Activated CD4-positive, alpha-beta memory T cell treated with anti-CD3 and anti-CD28 coated beads for 36 hours (primary cell): ENCODE data around the gene WDR46. TPM values are rescaled to one million over a fixed set of nuclear protein-coding genes. Genes with fewer than 3 reads are reported as not detected.
A peak's percentile ranks its signal among the peaks of the same experiment; 100 is the strongest.

Experiments
- CTCF ChIA-PET: fragments of 350-600 bp; sonication (Branson Sonifier 250); formaldehyde crosslinking; loops from one replicate; lab custom pipeline; 2021; ENCODE audit warnings: antibody characterized with exemption, inconsistent platforms; lab: Charles Lee
- POLR2A ChIA-PET: fragments of 350-600 bp; sonication (Branson Sonifier 250); formaldehyde crosslinking; loops from one replicate; lab custom pipeline; 2021; ENCODE audit warnings: antibody characterized with exemption; lab: Charles Lee
- DNase-seq: peaks from one replicate; pipeline ENCODE4 v3.0.0-alpha.2; 2020
- H3K27ac Mint-ChIP-seq: one replicate; pipeline ENCODE4 v1.8.0; 2021; ENCODE audit warnings: mixed read lengths
- H3K27me3 Mint-ChIP-seq: one replicate; pipeline ENCODE4 v1.8.0; 2021; ENCODE audit warnings: mixed read lengths
- H3K36me3 Mint-ChIP-seq: one replicate; pipeline ENCODE4 v1.8.0; 2021; ENCODE audit warnings: mixed read lengths
- H3K4me1 Mint-ChIP-seq: one replicate; pipeline ENCODE4 v1.8.0; 2021; ENCODE audit warnings: low read depth, mixed read lengths
- H3K4me3 Mint-ChIP-seq: one replicate; pipeline ENCODE4 v1.8.0; 2021; ENCODE audit warnings: mild to moderate bottlenecking, mixed read lengths
- H3K9me3 Mint-ChIP-seq: one replicate; pipeline ENCODE4 v1.8.0; 2021; ENCODE audit warnings: mixed read lengths
- intact Hi-C: fragments of 100-400 bp; cut with micrococcal nuclease; formaldehyde crosslinking; loops from one replicate; pipeline ENCODE4 v1.15.1; 2023
- total RNA-seq, 2 experiments: library from RNA; stranded (reverse); gene quantifications; one replicate each; pipeline ENCODE4 v1.2.3, GENCODE V29; 2021

The WDR46 gene
- total RNA-seq = 10 to 100 TPM; 59.4 to 60.7 TPM

GRCh38 chr6:33288921-33289783, at the start of gene WDR46, which contains the start of gene PFDN6:
Gene WDR46 (minus strand): TSS chr6:33289239. CDS start chr6:33289170, 69 bp downstream.
Gene PFDN6 (plus strand): TSS chr6:33289601. CDS start chr6:33289857, 256 bp downstream.
- intact Hi-C loops = loop anchor here (1.0 kb wide), 5 partner anchors 10 to 40 kb away; partner anchors contain the start of genes B3GALT4 and VPS52
- H3K4me3 Mint-ChIP-seq = peak within 1 kb of the TSS; percentile 98
- DNase-seq = peak; percentile 89
- H3K4me1 Mint-ChIP-seq = peaks cover 41% of the 10 kb centered on the region
- no peaks in the 10 kb centered on the region for H3K9me3 Mint-ChIP-seq
- no peaks in the 10 kb centered on the region for H3K27me3 Mint-ChIP-seq
- ChIA-PET POLR2A (interaction anchor here (0.7 to 3.7 kb wide), 7 partner anchors 9 to 317 kb away, joined by 3 to 40 read pairs (median 12); partner anchors contain the start of genes B3GALT4, RGL2, RPS18 and TAPBP), CTCF (interaction anchor here (1.3 to 4.9 kb wide), 5 partner anchors 10 to 102 kb away, joined by 4 to 37 read pairs (median 6); partner anchors contain the start of genes B3GALT4, RGL2, RPS18 and VPS52)
- peaks cover 27% of the 10 kb centered on the region for H3K36me3 Mint-ChIP-seq
- peak within 1 kb of the TSS; percentile 80 for H3K27ac Mint-ChIP-seq

- Mint-ChIP-seq H3K4me3 (no peak overlapping the region), H3K4me1 (peaks cover 6% of the 10 kb centered on the region), H3K27ac (no peak overlapping the region), H3K36me3 (no peaks in the 10 kb centered on the region), H3K9me3 (no peaks in the 10 kb centered on the region), H3K27me3 (no peaks in the 10 kb centered on the region)
- ChIA-PET POLR2A (no interaction called here), CTCF (interaction anchor here (0.8 to 2.0 kb wide), 2 partner anchors 9 to 1141 kb away, joined by 3 to 8 read pairs; no protein-coding TSS in a partner anchor)
- no peak for DNase-seq
- intact Hi-C loops = no loop called here
Observed at GRCh38 chr6:33336495-33336894, 47.5 kb upstream of the WDR46 start.

- no peak for DNase-seq
- POLR2A ChIA-PET = no interaction called here
- intact Hi-C loops = no loop called here
- H3K36me3 Mint-ChIP-seq = no peaks in the 10 kb centered on the region
- no peak overlapping the region for H3K27ac Mint-ChIP-seq
- H3K4me3 Mint-ChIP-seq = no peak overlapping the region
- peaks cover 6% of the 10 kb centered on the region for H3K4me1 Mint-ChIP-seq
- no peaks in the 10 kb centered on the region for H3K9me3 Mint-ChIP-seq
- H3K27me3 Mint-ChIP-seq = no peaks in the 10 kb centered on the region
- CTCF ChIA-PET = interaction anchor here (0.8 to 2.0 kb wide), 2 partner anchors 9 to 1140 kb away, joined by 3 to 8 read pairs; no protein-coding TSS in a partner anchor
Observed at GRCh38 chr6:33335916-33336315, 46.9 kb upstream of the WDR46 start.

- H3K36me3 Mint-ChIP-seq = no peaks in the 10 kb centered on the region
- CTCF ChIA-PET = interaction anchor here (1.3 kb wide), 1 partner anchor 34 kb away, joined by 3 read pairs; no protein-coding TSS in a partner anchor
- POLR2A ChIA-PET = interaction anchor here (0.7 kb wide), 1 partner anchor 34 kb away, joined by 3 read pairs; no protein-coding TSS in a partner anchor
Observed at GRCh38 chr6:33333666-33334065, 44.6 kb upstream of the WDR46 start.

GRCh38 chr6:33330736-33331135, 41.7 kb upstream of the WDR46 start:
- Mint-ChIP-seq H3K36me3 (no peaks in the 10 kb centered on the region), H3K4me1 (peaks cover 6% of the 10 kb centered on the region), H3K4me3 (no peak overlapping the region), H3K27ac (no peak overlapping the region), H3K9me3 (no peaks in the 10 kb centered on the region), H3K27me3 (no peaks in the 10 kb centered on the region)
- ChIA-PET POLR2A (no interaction called here), CTCF (no interaction called here)
- DNase-seq = no peak
- intact Hi-C loops = no loop called here

More at GRCh38 chr6:33333666-33334065, 44.6 kb upstream of the WDR46 start:
- Mint-ChIP-seq H3K27me3 (no peaks in the 10 kb centered on the region), H3K27ac (no peak overlapping the region), H3K4me3 (no peak overlapping the region), H3K9me3 (no peaks in the 10 kb centered on the region), H3K4me1 (peaks cover 6% of the 10 kb centered on the region)
- intact Hi-C loops = no loop called here
- no peak for DNase-seq

- DNase-seq = no peak
- H3K9me3 Mint-ChIP-seq = no peaks in the 10 kb centered on the region
- intact Hi-C loops = no loop called here
- H3K4me1 Mint-ChIP-seq = peaks cover 8% of the 10 kb centered on the region
- ChIA-PET POLR2A (interaction anchor here (0.6 kb wide), 1 partner anchor 1803 kb away, joined by 3 read pairs; no protein-coding TSS in a partner anchor), CTCF (no interaction called here)
- H3K27me3 Mint-ChIP-seq = no peaks in the 10 kb centered on the region
- no peak overlapping the region for H3K27ac Mint-ChIP-seq
- H3K36me3 Mint-ChIP-seq = no peaks in the 10 kb centered on the region
- H3K4me3 Mint-ChIP-seq = no peak overlapping the region
Observed at GRCh38 chr6:33329058-33329457, 40.0 kb upstream of the WDR46 start.

- H3K27ac Mint-ChIP-seq = peak overlapping the region; percentile 98
- peak overlapping the region; percentile 89 for H3K4me3 Mint-ChIP-seq
- DNase-seq = no peak
- H3K4me1 Mint-ChIP-seq = peaks cover 41% of the 10 kb centered on the region
- H3K9me3 Mint-ChIP-seq = no peaks in the 10 kb centered on the region
- H3K36me3 Mint-ChIP-seq = peaks cover 31% of the 10 kb centered on the region
- intact Hi-C loops = no loop called here
- ChIA-PET POLR2A (interaction anchor here (0.9 to 1.1 kb wide), 4 partner anchors 18 to 246 kb away, joined by 3 to 5 read pairs (median 4); partner anchors contain the start of genes RGL2 and ZBTB9), CTCF (interaction anchor here (1.1 kb wide), 1 partner anchor 101 kb away, joined by 3 read pairs; no protein-coding TSS in a partner anchor)
- no peaks in the 10 kb centered on the region for H3K27me3 Mint-ChIP-seq
Observed at GRCh38 chr6:33324125-33324524, 35.1 kb upstream of the WDR46 start.

GRCh38 chr6:33323623-33323948, 34.5 kb upstream of the WDR46 start:
- no peaks in the 10 kb centered on the region for H3K9me3 Mint-ChIP-seq

GRCh38 chr6:33321227-33321626, 32.2 kb upstream of the WDR46 start:
- Mint-ChIP-seq H3K4me1 (peaks cover 65% of the 10 kb centered on the region), H3K9me3 (no peaks in the 10 kb centered on the region), H3K36me3 (peaks cover 43% of the 10 kb centered on the region), H3K27ac (peak overlapping the region; percentile 98), H3K4me3 (peak overlapping the region; percentile 89), H3K27me3 (no peaks in the 10 kb centered on the region)
- ChIA-PET CTCF (interaction anchor here (1.1 to 1.5 kb wide), 3 partner anchors 22 to 44 kb away, joined by 3 to 5 read pairs (median 4); partner anchors contain the start of gene B3GALT4), POLR2A (interaction anchor here (0.7 kb wide), 1 partner anchor 23 kb away, joined by 4 read pairs; no protein-coding TSS in a partner anchor)
- no peak for DNase-seq
- intact Hi-C loops = no loop called here

More at GRCh38 chr6:33323623-33323948, 34.5 kb upstream of the WDR46 start:
- H3K4me3 Mint-ChIP-seq = peak overlapping the region; percentile 89
- DNase-seq = no peak
- H3K4me1 Mint-ChIP-seq = peaks cover 47% of the 10 kb centered on the region
- intact Hi-C loops = loop anchor here (1.0 kb wide), 4 partner anchors 9 to 87 kb away; partner anchors contain the start of genes KIFC1, TAPBP and VPS52
- peak overlapping the region; percentile 98 for H3K27ac Mint-ChIP-seq
- H3K27me3 Mint-ChIP-seq = no peaks in the 10 kb centered on the region
- CTCF ChIA-PET = interaction anchor here (1.0 to 1.1 kb wide), 2 partner anchors 83 to 102 kb away, joined by 3 read pairs; no protein-coding TSS in a partner anchor
- POLR2A ChIA-PET = interaction anchor here (0.7 to 1.1 kb wide), 5 partner anchors 19 to 247 kb away, joined by 3 to 5 read pairs (median 4); partner anchors contain the start of genes RGL2 and ZBTB9
- H3K36me3 Mint-ChIP-seq = peaks cover 37% of the 10 kb centered on the region

GRCh38 chr6:33320315-33321181, 31.5 kb upstream of the WDR46 start:
- intact Hi-C loops = no loop called here
- no peaks in the 10 kb centered on the region for H3K27me3 Mint-ChIP-seq
- H3K4me1 Mint-ChIP-seq = peaks cover 72% of the 10 kb centered on the region
- ChIA-PET CTCF (interaction anchor here (1.1 to 1.5 kb wide), 3 partner anchors 21 to 43 kb away, joined by 3 to 5 read pairs (median 4); partner anchors contain the start of gene B3GALT4), POLR2A (no interaction called here)
- peak overlapping the region; percentile 89 for H3K4me3 Mint-ChIP-seq
- no peaks in the 10 kb centered on the region for H3K9me3 Mint-ChIP-seq
- no peak for DNase-seq
- H3K36me3 Mint-ChIP-seq = peaks cover 43% of the 10 kb centered on the region
- peak overlapping the region; percentile 98 for H3K27ac Mint-ChIP-seq

GRCh38 chr6:33319939-33320314, 30.9 kb upstream of the WDR46 start:
- intact Hi-C loops = loop anchor here (10.0 kb wide), 1 partner anchor 255 kb away; no protein-coding TSS in a partner anchor
- Mint-ChIP-seq H3K4me1 (peaks cover 78% of the 10 kb centered on the region), H3K4me3 (no peak overlapping the region), H3K27ac (peak overlapping the region; percentile 98), H3K27me3 (no peaks in the 10 kb centered on the region), H3K36me3 (peaks cover 43% of the 10 kb centered on the region), H3K9me3 (no peaks in the 10 kb centered on the region)
- ChIA-PET POLR2A (no interaction called here), CTCF (no interaction called here)
- no peak for DNase-seq
